ENCODE data around the gene CCRL2.

GRCh38 chr3:46367811-46368210 lies 39.2 kb upstream of the CCRL2 start:
- TF ChIP-seq EZH2 (IDR thresholded peaks at IDR 0.05; ENCODE audit: insufficient read depth, poor library complexity, severe bottlenecking) (no peak), EZH2phosphoT487 (IDR thresholded peaks at IDR 0.05; ENCODE audit: insufficient read depth, low read depth) (no peak)
